ENCODE results near the gene KCNK6.
"Not testable (repeated sequence)": the region's sequence is repeated elsewhere in the genome, so short reads cannot be mapped to it uniquely, and the experiment has no call there.

KCNK6 gene

DNA sequence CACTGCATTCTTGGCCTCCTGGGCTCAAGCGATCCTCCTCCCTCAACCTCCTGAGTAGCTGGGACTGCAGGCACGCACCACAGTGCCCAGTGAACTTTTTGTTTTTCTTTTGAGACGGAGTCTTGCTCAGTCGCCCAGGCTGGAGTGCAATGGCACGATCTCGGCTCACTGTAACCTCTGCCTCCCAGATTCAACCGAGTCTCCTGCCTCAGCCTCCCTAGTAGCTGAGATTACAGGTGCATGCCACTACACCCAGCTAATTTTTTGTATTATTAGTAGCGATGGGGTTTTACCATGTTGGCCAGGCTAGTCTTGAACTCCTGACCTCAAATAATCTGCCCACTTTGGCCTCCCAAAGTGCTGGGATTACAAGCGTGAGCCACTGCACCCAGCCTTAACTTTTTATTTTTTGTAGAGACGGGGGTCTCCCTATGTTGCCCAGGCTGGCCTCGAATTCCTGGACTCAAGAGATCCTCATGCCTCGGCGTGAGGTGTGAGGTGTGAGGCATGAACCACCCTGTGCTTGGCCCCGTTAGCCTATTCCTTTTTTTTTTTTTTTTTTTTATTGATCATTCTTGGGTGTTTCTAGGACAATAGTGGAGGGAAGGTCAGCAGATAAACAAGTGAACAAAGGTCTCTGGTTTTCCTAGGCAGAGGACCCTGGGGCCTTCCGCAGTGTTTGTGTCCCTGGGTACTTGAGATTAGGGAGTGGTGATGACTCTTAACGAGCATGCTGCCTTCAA lies 43.5 kb downstream of the KCNK6 start:
- not testable (repeated sequence) for DNase-seq

DNA sequence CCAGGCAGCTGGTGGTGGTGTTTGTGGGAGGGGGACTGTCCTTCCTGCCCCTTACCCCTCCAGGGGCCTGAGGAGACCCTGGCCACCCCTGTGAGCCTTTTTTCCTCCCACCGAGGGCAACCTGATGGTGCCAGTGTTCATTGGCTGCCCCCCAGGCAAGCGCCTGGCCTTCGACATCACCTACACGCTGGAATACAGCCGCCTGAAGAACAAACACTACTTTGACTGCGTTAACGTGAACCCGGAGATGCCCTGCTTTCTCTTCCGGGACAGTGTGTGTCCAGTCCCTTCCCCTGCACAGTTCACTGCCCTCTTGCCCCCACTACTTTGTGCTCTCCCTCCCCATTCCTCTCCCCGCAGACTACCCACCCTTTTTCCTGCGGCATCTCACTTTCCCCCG lies 47.4 kb downstream of the KCNK6 start:
- no peak for DNase-seq

DNA sequence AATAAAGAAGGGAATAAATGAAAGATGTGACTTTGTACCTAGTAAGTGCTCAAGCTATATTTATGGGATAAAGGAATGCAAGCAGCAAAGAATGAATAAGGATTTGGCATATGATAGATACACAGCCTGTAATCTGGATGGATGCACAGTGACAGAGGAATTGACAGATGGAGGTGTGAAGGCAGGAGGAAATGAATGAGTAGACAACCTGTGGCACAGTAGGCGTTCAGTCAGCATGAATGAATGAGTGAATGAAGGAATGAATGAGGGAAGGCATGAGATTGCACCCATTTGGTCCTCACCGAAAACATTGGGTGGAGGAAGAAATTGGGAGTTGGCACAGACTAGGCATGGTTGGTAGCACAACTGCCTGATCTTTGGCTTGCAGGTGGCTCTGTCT lies 49.9 kb downstream of the KCNK6 start:
- DNase-seq, result no peak

DNA sequence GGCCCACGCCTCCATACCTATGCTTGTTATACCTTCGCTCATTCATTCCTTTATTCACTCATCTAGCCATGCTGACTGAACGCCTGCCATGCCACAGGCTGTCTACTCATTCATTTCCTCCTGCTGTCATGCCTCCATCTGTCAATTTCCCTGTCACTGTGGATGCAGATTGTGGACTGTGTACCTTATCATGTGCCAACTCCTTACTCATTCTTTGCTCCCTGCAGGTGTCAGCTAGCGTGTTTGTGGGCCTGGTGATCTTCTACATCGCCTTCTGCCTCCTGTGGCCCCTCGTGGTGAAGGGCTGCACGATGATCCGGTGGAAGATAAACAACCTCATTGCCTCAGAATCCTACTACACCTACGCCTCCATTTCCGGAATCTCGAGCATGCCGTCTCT lies 50.7 kb downstream of the KCNK6 start:
- DNase-seq, result no peak

DNA sequence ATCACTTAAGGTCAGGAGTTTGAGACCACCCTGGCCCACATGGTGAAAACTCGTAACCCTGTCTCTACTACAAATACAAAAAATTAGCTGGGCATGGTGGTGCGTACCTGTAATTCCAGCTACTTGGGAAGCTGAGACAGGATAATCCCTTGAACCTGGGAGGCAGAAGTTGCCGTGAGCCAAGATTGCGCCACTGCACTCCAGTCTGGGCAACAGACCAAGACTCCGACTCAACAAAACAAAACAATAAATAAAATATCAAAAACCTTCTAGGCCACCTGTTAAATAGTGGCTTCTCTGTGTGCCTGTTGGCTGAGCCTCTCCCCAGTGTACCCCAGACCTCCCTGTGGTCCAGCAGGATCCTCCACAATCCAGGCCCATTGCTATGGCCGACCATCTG lies 51.4 kb downstream of the KCNK6 start:
- no peak for DNase-seq

DNA sequence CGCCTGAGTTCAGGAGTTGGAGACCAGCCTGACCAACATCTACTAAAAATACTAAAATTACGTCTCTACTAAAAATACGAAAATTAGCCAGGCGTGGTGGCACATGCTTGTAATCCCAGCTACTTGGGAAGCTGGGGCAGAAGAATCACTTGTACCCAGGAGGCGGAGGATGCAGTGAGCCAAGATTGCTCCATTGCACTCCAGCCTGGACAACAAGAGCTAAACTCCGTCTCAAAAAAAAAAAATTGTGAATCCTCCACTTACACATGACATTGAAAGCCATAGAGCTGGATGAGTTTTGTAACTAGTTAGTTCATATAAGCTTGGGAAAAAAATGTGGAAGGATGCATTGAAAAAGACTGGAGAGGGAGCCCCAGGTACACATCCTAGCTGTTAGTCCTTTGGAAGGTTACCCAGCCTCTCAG lies 54.3 kb downstream of the KCNK6 start:
- DNase-seq, result no peak

DNA sequence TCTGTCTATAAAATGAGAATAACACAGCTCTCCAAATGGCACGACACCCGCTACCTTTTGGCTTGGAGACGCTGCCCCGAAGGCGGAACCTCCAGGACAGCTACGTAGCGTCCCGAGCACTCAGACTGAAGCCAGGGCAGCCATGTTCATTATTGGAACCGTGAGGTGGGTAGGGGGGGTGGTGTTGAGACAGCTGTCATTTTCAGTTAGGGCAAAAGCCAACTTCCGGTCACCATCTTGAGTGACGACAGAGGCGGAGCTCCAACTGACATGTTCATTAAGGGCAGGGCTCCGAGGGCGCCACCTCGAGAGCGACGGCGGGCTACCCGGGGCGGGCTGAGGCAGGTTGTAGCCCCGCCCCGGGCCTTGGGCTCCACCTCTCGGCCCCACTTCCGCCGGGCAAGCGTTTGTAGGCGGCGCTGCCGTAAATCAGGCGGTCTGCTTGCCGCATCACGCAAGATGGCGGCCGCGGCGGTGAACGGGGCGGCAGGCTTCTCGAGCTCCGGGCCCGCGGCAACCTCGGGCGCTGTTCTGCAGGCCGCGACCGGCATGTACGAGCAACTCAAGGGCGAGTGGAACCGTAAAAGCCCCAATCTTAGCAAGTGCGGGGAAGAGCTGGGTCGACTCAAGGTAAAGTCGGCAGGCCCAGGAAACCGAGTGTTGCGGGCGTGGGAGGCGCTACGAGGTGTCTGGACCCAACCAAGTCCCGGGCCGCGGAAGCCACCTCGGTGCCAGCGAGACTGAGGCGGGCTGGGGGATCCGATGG lies 54.9 kb downstream of the KCNK6 start, which contains the start of gene PSMD8:
Gene PSMD8 (plus strand): TSS at position 240 of the 766 bp plus-strand sequence. CDS start 31 bp downstream, at position 271.
- peak; percentile 98 for DNase-seq

DNA sequence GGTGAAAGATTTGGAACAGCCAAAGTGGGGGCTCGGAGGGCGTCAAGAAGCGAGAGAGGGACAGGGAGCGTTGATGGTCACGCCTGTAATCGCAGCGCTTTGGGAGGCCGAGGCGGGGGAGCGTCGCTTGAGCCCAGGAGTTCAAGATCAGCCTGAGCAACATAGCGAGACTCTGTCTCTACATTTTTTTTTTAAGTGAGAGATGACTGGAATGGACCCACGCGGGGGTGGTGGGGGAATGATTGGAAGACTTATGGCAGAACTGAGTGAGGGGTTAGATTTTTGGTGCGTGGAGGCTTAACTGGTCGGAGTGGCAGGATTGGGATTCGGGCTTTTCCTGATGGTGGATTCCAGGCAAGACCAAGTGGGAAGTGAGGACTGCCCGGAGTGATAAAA lies 55.5 kb downstream of the KCNK6 start:
- peak; percentile 21 for DNase-seq

DNA sequence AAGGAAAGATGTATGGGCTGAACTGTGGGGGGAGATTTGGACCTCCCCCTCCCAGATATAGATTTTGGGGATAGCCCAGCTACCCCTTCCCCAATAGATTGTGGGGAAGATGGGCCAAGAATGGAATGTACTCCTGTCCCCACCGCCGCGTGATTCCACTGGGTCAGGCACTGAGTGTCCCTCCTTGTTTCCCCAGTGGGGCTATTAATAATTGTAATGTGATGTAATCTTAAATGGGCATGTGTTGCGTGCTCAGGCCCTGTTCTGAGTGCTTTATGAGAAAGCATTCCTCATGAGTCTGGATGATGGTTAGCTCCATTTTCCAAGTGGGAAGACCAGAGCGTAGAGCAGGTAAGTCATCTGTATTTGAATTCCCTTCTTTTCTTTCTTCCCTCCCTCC lies 56.1 kb downstream of the KCNK6 start:
- DNase-seq, result no peak

DNA sequence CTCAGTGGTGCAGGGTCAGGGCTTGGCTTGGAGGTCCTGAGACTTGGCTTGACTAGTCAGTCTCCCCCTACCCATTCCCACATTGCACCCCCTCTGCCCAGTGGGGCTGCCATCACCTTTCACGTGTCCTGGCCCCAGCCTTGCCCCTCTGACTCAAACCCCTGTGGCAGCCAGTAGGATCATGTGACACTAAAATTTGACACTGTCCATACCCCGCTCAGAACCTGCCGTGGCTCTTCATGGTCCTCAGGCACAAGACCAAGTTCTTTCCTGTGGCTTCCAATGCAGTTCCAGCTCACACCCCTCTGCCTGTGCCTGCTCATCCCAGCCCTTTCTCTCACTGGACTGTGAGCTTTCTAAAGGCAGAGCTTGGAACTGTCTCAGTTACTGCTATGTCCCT lies 56.9 kb downstream of the KCNK6 start:
- DNase-seq, result no peak

DNA sequence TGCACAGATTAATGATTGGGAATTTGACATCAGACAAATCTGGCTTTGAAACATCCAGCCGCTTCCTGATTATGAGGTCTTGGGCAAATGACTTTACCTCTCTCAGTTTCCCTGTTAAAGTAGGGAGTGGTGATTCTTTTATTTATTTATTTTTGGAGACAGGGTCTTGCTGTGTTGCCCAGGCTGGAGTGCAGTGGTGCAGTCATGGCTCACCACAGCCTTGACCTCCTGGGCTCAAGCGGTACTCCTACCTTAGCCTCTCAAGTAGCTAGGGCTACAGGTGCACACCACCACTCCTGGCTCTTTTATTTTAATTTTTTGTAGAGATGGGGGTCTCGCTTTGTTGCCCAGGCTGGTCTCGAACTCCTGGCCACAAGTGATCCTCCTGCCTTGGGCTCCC lies 57.4 kb downstream of the KCNK6 start:
- no peak for DNase-seq

DNA sequence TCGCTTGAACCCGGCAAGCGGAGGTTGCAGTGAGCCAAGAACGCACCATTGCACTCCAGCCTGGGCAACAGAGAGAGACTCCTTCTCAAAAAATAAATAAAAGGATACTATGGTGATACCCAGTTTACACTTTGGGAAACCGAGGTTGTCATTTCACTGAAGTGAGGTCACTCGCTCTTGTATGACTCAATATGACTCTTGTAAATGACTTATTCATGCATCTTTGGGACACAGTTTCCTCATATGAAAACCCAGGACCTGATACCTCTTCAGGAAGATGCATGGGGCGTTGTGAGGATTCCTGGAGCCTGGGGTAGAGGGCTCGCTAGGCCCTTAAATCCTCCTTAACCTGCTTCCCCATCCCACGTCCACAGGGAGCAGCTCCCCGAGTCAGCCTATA lies 59.2 kb downstream of the KCNK6 start:
- no peak for DNase-seq

DNA sequence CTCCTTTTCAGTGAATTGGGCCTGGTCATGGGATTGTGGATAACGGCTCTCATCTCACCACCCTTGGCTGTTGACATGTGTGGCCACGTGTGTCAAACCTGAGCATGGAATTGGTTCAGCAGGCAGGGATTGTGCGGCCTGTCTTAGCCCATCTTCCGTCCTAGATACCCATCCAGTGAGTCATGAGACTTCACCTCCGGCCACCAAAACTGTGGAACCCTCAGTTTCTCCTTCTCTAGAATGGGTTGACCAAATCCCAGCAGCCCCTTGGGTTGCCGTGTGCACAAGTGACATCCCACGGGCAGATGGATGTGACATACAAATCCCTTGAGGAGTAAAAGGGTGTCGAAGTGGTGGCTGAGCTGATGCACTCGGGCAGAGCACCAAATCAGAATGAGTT lies 61.5 kb downstream of the KCNK6 start:
- no peak for DNase-seq

Data from stimulated activated CD4-positive, alpha-beta T cell treated with anti-CD3 and anti-CD28 coated beads, Interleukin-4, amount 100 ng/mL, for 1 hour (primary cell).